ENCODE measurements around the gene PRRC1.

DNA sequence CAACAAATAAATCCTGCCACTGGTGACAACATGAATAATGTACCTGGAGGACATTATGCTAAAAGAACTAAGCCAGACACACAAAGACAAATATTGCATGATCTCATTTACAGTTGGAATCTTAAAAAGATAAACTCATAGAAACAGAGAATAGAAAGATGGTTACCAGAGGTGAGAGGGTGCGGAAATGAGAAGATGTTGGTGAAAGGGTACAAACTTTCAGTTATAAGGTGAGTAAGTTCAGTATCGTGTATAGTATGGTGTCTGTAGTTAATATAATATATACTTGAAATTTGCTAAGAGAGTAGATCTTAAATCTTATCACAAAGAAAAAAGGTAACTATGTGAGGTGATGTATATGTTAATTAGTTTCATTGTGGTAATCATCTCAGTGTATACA is 63.3 kb downstream of the PRRC1 start:
- TF ChIP-seq EZH2 (IDR thresholded peaks at IDR 0.05; ENCODE audit: borderline replicate concordance): no peak
- TF ChIP-seq, protein P1, sequence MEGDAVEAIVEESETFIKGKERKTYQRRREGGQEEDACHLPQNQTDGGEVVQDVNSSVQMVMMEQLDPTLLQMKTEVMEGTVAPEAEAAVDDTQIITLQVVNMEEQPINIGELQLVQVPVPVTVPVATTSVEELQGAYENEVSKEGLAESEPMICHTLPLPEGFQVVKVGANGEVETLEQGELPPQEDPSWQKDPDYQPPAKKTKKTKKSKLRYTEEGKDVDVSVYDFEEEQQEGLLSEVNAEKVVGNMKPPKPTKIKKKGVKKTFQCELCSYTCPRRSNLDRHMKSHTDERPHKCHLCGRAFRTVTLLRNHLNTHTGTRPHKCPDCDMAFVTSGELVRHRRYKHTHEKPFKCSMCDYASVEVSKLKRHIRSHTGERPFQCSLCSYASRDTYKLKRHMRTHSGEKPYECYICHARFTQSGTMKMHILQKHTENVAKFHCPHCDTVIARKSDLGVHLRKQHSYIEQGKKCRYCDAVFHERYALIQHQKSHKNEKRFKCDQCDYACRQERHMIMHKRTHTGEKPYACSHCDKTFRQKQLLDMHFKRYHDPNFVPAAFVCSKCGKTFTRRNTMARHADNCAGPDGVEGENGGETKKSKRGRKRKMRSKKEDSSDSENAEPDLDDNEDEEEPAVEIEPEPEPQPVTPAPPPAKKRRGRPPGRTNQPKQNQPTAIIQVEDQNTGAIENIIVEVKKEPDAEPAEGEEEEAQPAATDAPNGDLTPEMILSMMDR (IDR thresholded peaks at IDR 0.05; ENCODE audit: poor library complexity): no peak

All from hepatocyte (in vitro differentiated cells).